PC-9 (cell line): ENCODE results near the gene DRICH1.

Experiments
- EZH2 ChIP-seq: fragments of 200-600 bp; sonication (generic); IDR thresholded peaks from 2 replicates; pipeline ENCODE4 v1.8.0; 2017; ENCODE audit warnings: antibody characterized with exemption, low read depth
- TF ChIP-seq, protein P1 (sequence below): fragments of 200-600 bp; sonication (generic); conservative IDR thresholded peaks from 2 replicates; pipeline ENCODE4 v1.6.1; 2017; ENCODE audit warnings: mixed run types, antibody characterized with exemption, mild to moderate bottlenecking, moderate library complexity

DNA sequence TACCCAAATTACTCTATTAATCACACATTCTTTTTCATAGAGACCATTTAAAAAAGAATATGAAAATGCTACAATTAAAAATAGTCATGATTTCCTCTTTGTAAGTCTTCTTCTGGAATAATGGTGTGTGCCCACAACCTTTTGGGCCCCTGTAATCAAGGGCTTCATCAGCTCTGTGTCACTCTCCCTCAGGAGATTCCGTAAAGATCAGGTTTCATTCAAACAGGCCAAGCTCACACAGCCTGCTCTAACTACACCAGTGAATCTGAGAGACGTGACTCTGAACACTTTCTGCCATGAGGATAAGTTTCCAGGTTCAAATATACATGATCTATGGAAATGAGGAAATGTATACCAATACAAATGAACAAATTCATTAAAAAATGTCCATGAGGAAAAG, 9.5 kb downstream of the DRICH1 start:
- TF ChIP-seq, protein P1, sequence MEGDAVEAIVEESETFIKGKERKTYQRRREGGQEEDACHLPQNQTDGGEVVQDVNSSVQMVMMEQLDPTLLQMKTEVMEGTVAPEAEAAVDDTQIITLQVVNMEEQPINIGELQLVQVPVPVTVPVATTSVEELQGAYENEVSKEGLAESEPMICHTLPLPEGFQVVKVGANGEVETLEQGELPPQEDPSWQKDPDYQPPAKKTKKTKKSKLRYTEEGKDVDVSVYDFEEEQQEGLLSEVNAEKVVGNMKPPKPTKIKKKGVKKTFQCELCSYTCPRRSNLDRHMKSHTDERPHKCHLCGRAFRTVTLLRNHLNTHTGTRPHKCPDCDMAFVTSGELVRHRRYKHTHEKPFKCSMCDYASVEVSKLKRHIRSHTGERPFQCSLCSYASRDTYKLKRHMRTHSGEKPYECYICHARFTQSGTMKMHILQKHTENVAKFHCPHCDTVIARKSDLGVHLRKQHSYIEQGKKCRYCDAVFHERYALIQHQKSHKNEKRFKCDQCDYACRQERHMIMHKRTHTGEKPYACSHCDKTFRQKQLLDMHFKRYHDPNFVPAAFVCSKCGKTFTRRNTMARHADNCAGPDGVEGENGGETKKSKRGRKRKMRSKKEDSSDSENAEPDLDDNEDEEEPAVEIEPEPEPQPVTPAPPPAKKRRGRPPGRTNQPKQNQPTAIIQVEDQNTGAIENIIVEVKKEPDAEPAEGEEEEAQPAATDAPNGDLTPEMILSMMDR = no peak
- no peak for TF ChIP-seq EZH2
